MM.1S (cell line): ENCODE results near the gene TXLNA.

Source experiments
- CTCF ChIP-seq: fragments of 300-600 bp; sonication (generic); IDR thresholded peaks from 2 replicates; pipeline ENCODE4 v1.5.1; 2016; ENCODE audit warnings: antibody characterized with exemption, low read length, mixed read lengths
- EZH2 ChIP-seq: fragments of 300-600 bp; sonication (generic); optimal IDR thresholded peaks from 2 replicates; pipeline ENCODE3; 2017; ENCODE audit warnings: low read depth, mild to moderate bottlenecking, antibody characterized with exemption, low read length, mixed read lengths
- EZH2phosphoT487 ChIP-seq: fragments of 300-600 bp; sonication (generic); IDR thresholded peaks from 2 replicates; pipeline ENCODE4 v1.6.1; 2018; ENCODE audit warnings: antibody characterized with exemption, low read length

GRCh38 chr1:32172621-32173245 lies 6.7 kb upstream of the TXLNA start:
- TF ChIP-seq CTCF (no peak), EZH2 (no peak), EZH2phosphoT487 (no peak)
